ENCODE measurements around the gene SPINK14. TPM values are rescaled to one million over a fixed set of nuclear protein-coding genes. Genes with fewer than 3 reads are reported as not detected.

SPINK14 gene
- total RNA-seq, result not detected in 2 replicates

GRCh38 chr5:148168246-148168645 is at the start of gene SPINK14:
Gene SPINK14 (plus strand): TSS chr5:148168546. CDS start chr5:148169733, 1,187 bp downstream.

GRCh38 chr5:148202531-148203203 is 34.3 kb downstream of the SPINK14 start, which contains the start of gene SPINK6:
Gene SPINK6 (plus strand): TSS chr5:148203042. CDS start chr5:148203097, 55 bp downstream.

Other genes with a start within 250 kb of the SPINK14 start
- 0.13 TPM in 1 of 2 replicates, not detected in the other for gene SPINK5, start 104.6 kb upstream of the SPINK14 start, total RNA-seq
- not detected in 2 replicates for gene SPINK6, start 34.5 kb downstream of the SPINK14 start, total RNA-seq
- gene MARCOL, start 70.0 kb downstream of the SPINK14 start, total RNA-seq, result not detected in 2 replicates
- gene SPINK13, start 100.2 kb downstream of the SPINK14 start, total RNA-seq, result not detected in 2 replicates
- not detected in 2 replicates for gene SPINK7, start 143.9 kb downstream of the SPINK14 start, total RNA-seq
- gene SPINK9, start 167.0 kb downstream of the SPINK14 start, total RNA-seq, result not detected in 2 replicates
- gene FBXO38, start 215.4 kb downstream of the SPINK14 start, total RNA-seq, result 67.6 and 71.4 TPM in 2 replicates

Measured in aortic smooth muscle cell (primary cell).